Activated T-helper 1 cell treated with anti-CD3 and anti-CD28 coated beads, Interleukin-12 subunit alpha, Interleukin-12 subunit beta, Interleukin-2, Interleukin-4 antibody, amounts not matched to agents 30 ng/mL and 10 ng/mL and 1 ng/mL, durations not matched to agents 14 hours and 24 hours and 36 hours (primary cell): Measurements from ENCODE around the gene KRTAP5-11. TPM values are rescaled to one million over a fixed set of nuclear protein-coding genes. Genes with fewer than 3 reads are reported as not detected.
"Not testable (repeated sequence)": the region's sequence is repeated elsewhere in the genome, so short reads cannot be mapped to it uniquely, and the experiment has no call there.

Source experiments
- DNase-seq: peaks from one replicate; pipeline ENCODE4 v3.0.0; 2021; ENCODE audit warnings: low spot score
- H3K27ac Mint-ChIP-seq: one replicate; pipeline ENCODE4 v1.8.0; 2021; ENCODE audit warnings: mild to moderate bottlenecking, mixed read lengths
- H3K27me3 Mint-ChIP-seq: one replicate; pipeline ENCODE4 v1.8.0; 2022; ENCODE audit warnings: mild to moderate bottlenecking, moderate library complexity, mixed read lengths; ENCODE audit not compliant: insufficient read depth
- H3K36me3 Mint-ChIP-seq: one replicate; pipeline ENCODE4 v1.8.0; 2021; ENCODE audit warnings: low read depth, mixed read lengths
- H3K4me1 Mint-ChIP-seq: one replicate; pipeline ENCODE4 v1.8.0; 2021; ENCODE audit warnings: low read depth, mixed read lengths
- H3K4me3 Mint-ChIP-seq: one replicate; pipeline ENCODE4 v1.8.0; 2021; ENCODE audit warnings: mild to moderate bottlenecking, moderate library complexity, mixed read lengths
- H3K9me3 Mint-ChIP-seq: one replicate; pipeline ENCODE4 v1.8.0; 2021; ENCODE audit warnings: mixed read lengths
- intact Hi-C: fragments of 100-400 bp; cut with micrococcal nuclease; formaldehyde crosslinking; loops from one replicate; pipeline ENCODE4 v1.15.1; 2024
- total RNA-seq: library from RNA; stranded (reverse); gene quantifications from 2 replicates; pipeline ENCODE4 v1.2.3, GENCODE V29; 2022

The KRTAP5-11 gene
- not detected in 2 replicates for total RNA-seq

GRCh38 chr11:71582309-71582895 is at the start of gene KRTAP5-11:
KRTAP5-11 (minus strand) TSS chr11:71582875; CDS start chr11:71582837, 38 bp downstream.
- Mint-ChIP-seq H3K27me3 (peaks cover 12% of the 10 kb centered on the region), H3K27ac (no peak within 1 kb of the TSS), H3K4me3 (no peak within 1 kb of the TSS), H3K9me3 (no peaks in the 10 kb centered on the region), H3K4me1 (peaks cover 20% of the 10 kb centered on the region), H3K36me3 (no peaks in the 10 kb centered on the region)
- intact Hi-C loops: no loop called here
- no peak for DNase-seq

- not testable (repeated sequence) for DNase-seq, H3K4me1 Mint-ChIP-seq, H3K4me3 Mint-ChIP-seq, H3K27me3 Mint-ChIP-seq, H3K9me3 Mint-ChIP-seq, H3K36me3 Mint-ChIP-seq, H3K27ac Mint-ChIP-seq
- intact Hi-C loops: loop anchor here (10.0 kb wide), 1 partner anchor 103 kb away; no protein-coding TSS in a partner anchor
Measured at GRCh38 chr11:71631551-71631950, 48.9 kb upstream of the KRTAP5-11 start.

- H3K4me3 Mint-ChIP-seq, H3K27me3 Mint-ChIP-seq, H3K27ac Mint-ChIP-seq, H3K4me1 Mint-ChIP-seq, H3K36me3 Mint-ChIP-seq, DNase-seq, H3K9me3 Mint-ChIP-seq: not testable (repeated sequence)
- intact Hi-C loops: loop anchor here (10.0 kb wide), 1 partner anchor 105 kb away; no protein-coding TSS in a partner anchor
Measured at GRCh38 chr11:71630071-71630470, 47.4 kb upstream of the KRTAP5-11 start.

- H3K4me3 Mint-ChIP-seq, H3K27ac Mint-ChIP-seq, intact Hi-C loops, H3K9me3 Mint-ChIP-seq, H3K27me3 Mint-ChIP-seq, H3K4me1 Mint-ChIP-seq, DNase-seq, H3K36me3 Mint-ChIP-seq: not testable (repeated sequence)
Measured at GRCh38 chr11:71628943-71629342, 46.3 kb upstream of the KRTAP5-11 start.

GRCh38 chr11:71623226-71623625 is 40.6 kb upstream of the KRTAP5-11 start:
- H3K4me3 Mint-ChIP-seq, intact Hi-C loops, DNase-seq, H3K4me1 Mint-ChIP-seq, H3K36me3 Mint-ChIP-seq, H3K27me3 Mint-ChIP-seq, H3K27ac Mint-ChIP-seq, H3K9me3 Mint-ChIP-seq: not testable (repeated sequence)

- H3K27ac Mint-ChIP-seq, H3K27me3 Mint-ChIP-seq, H3K9me3 Mint-ChIP-seq, DNase-seq, H3K4me3 Mint-ChIP-seq, intact Hi-C loops, H3K36me3 Mint-ChIP-seq, H3K4me1 Mint-ChIP-seq: not testable (repeated sequence)
Measured at GRCh38 chr11:71622561-71622960, 39.9 kb upstream of the KRTAP5-11 start.

GRCh38 chr11:71615003-71615402 is 32.3 kb upstream of the KRTAP5-11 start:
- intact Hi-C loops, H3K27ac Mint-ChIP-seq, H3K4me1 Mint-ChIP-seq, H3K36me3 Mint-ChIP-seq, H3K4me3 Mint-ChIP-seq, H3K27me3 Mint-ChIP-seq, H3K9me3 Mint-ChIP-seq, DNase-seq: not testable (repeated sequence)

GRCh38 chr11:71614366-71614917 is 31.8 kb upstream of the KRTAP5-11 start:
- DNase-seq, H3K27ac Mint-ChIP-seq, H3K9me3 Mint-ChIP-seq, intact Hi-C loops, H3K4me3 Mint-ChIP-seq, H3K4me1 Mint-ChIP-seq, H3K27me3 Mint-ChIP-seq, H3K36me3 Mint-ChIP-seq: not testable (repeated sequence)

- H3K27ac Mint-ChIP-seq, H3K4me1 Mint-ChIP-seq, H3K36me3 Mint-ChIP-seq, H3K4me3 Mint-ChIP-seq, intact Hi-C loops, H3K9me3 Mint-ChIP-seq, DNase-seq, H3K27me3 Mint-ChIP-seq: not testable (repeated sequence)
Measured at GRCh38 chr11:71613931-71614330, 31.3 kb upstream of the KRTAP5-11 start.

GRCh38 chr11:71611218-71611910 is 28.7 kb upstream of the KRTAP5-11 start:
- H3K9me3 Mint-ChIP-seq, H3K4me3 Mint-ChIP-seq, H3K27ac Mint-ChIP-seq, intact Hi-C loops, DNase-seq, H3K36me3 Mint-ChIP-seq, H3K4me1 Mint-ChIP-seq: not testable (repeated sequence)
- peaks cover 19% of the 10 kb centered on the region for H3K27me3 Mint-ChIP-seq

GRCh38 chr11:71608272-71608671 is 25.6 kb upstream of the KRTAP5-11 start:
- DNase-seq, intact Hi-C loops: not testable (repeated sequence)

GRCh38 chr11:71607520-71608216 is 25.0 kb upstream of the KRTAP5-11 start:
- intact Hi-C loops, H3K9me3 Mint-ChIP-seq, H3K4me3 Mint-ChIP-seq, H3K36me3 Mint-ChIP-seq, H3K27ac Mint-ChIP-seq, DNase-seq, H3K4me1 Mint-ChIP-seq: not testable (repeated sequence)
- H3K27me3 Mint-ChIP-seq: peaks cover 35% of the 10 kb centered on the region

More at GRCh38 chr11:71608272-71608671, 25.6 kb upstream of the KRTAP5-11 start:
- not testable (repeated sequence) for H3K4me3 Mint-ChIP-seq, H3K36me3 Mint-ChIP-seq, H3K4me1 Mint-ChIP-seq, H3K27ac Mint-ChIP-seq, H3K9me3 Mint-ChIP-seq
- peaks cover 35% of the 10 kb centered on the region for H3K27me3 Mint-ChIP-seq
